DOHH2 (cell line): ENCODE data around the gene RGL3.

ENCODE experiments used
- H3F3A ChIP-seq: fragments of 200-600 bp; sonication (generic), shearing (Covaris generic); 2 replicates; pipeline ENCODE4 v1.6.0; 2016; ENCODE audit warnings: antibody characterized with exemption, mild to moderate bottlenecking; ENCODE audit not compliant: control insufficient read depth, insufficient read depth
- H3K27ac ChIP-seq: fragments of 200-600 bp; sonication (generic); 2 replicates; pipeline ENCODE4 v1.5.1; 2014; ENCODE audit warnings: low read depth, mild to moderate bottlenecking, low read length, moderate library complexity
- H3K27me3 ChIP-seq: fragments of 200-600 bp; sonication (generic); 2 replicates; pipeline ENCODE4 v1.6.1; 2014; ENCODE audit warnings: mild to moderate bottlenecking, low read length, mixed read lengths; ENCODE audit not compliant: control insufficient read depth
- H3K36me3 ChIP-seq: fragments of 200-600 bp; sonication (generic); 2 replicates; pipeline ENCODE4 v1.6.1; 2014; ENCODE audit warnings: mild to moderate bottlenecking, low read length, moderate library complexity, mixed read lengths; ENCODE audit not compliant: control insufficient read depth
- H3K4me1 ChIP-seq: fragments of 200-600 bp; sonication (generic); 2 replicates; pipeline ENCODE4 v1.6.1; 2014; ENCODE audit warnings: mild to moderate bottlenecking, low read length, mixed read lengths; ENCODE audit not compliant: control insufficient read depth
- H3K4me2 ChIP-seq: fragments of 200-600 bp; sonication (generic); 2 replicates; pipeline ENCODE4 v1.6.0; 2014; ENCODE audit warnings: mild to moderate bottlenecking, low read length, moderate library complexity
- H3K4me3 ChIP-seq: fragments of 200-600 bp; sonication (generic); 2 replicates; pipeline ENCODE4 v1.5.1; 2014; ENCODE audit warnings: mild to moderate bottlenecking, low read length, mixed read lengths
- H3K79me2 ChIP-seq: fragments of 200-600 bp; sonication (generic); 2 replicates; pipeline ENCODE4 v1.6.1; 2014; ENCODE audit warnings: mild to moderate bottlenecking, low read length, mixed read lengths; ENCODE audit not compliant: control insufficient read depth
- H3K9me2 ChIP-seq: fragments of 200-600 bp; sonication (generic); replicated peaks from 2 replicates; pipeline ENCODE4 v1.6.1; 2014; ENCODE audit warnings: mild to moderate bottlenecking, low read length, mixed read lengths; ENCODE audit not compliant: control insufficient read depth
- H3K9me3 ChIP-seq: fragments of 200-600 bp; sonication (generic); 2 replicates; pipeline ENCODE4 v1.6.1; 2014; ENCODE audit warnings: antibody characterized with exemption, low read length, mixed read lengths; ENCODE audit not compliant: control insufficient read depth, insufficient read depth
- H4K20me1 ChIP-seq: fragments of 200-600 bp; sonication (generic); 2 replicates; pipeline ENCODE4 v1.6.0; 2014; ENCODE audit warnings: low read depth, mild to moderate bottlenecking, antibody characterized with exemption, low read length, moderate library complexity; ENCODE audit not compliant: control insufficient read depth, insufficient read depth
- CTCF ChIP-seq: fragments of 200-600 bp; sonication (generic); IDR thresholded peaks from one replicate; pipeline ENCODE4 v1.5.1; 2014; ENCODE audit warnings: antibody characterized with exemption, mild to moderate bottlenecking, low read depth, low read length; ENCODE audit not compliant: poor library complexity, severe bottlenecking
- EZH2phosphoT487 ChIP-seq: fragments of 200-600 bp; sonication (generic); IDR thresholded peaks from 2 replicates; pipeline ENCODE4 v1.6.1; 2017; ENCODE audit warnings: borderline replicate concordance, mild to moderate bottlenecking, antibody characterized with exemption, low read length, moderate library complexity, mixed read lengths

RGL3 gene

DNA sequence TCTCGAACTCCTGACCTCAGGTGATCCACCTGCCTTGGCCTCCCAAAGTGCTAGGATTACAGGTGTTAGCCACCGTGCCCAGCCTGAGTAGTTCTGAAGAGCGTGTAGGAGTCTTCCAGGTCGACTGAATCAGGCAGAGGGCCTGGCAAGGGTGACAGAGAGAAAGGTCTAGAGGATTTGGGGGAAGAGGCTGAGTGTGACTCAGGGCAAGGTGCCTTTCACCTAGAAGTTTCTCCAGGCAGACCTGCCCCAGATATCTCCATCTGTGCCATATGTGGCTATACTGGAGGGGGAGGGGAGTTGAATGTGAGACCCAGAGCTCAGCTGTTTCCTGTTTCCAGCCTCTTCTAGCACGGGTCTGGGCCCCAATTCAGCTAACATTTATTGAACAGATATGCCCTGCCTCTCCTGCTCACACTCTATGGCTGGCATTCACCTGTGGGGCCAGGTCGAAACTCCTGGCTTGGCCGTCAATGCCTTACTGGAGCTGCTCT is 71.5 kb downstream of the RGL3 start:
- no peak overlapping the region; the same call in 1 of the 2 replicates for H3K4me3 ChIP-seq
- peaks cover 6% of the 10 kb centered on the region; the same call in 1 of the 2 replicates for H3K9me3 ChIP-seq
- H3K4me1 ChIP-seq = peaks cover 27% of the 10 kb centered on the region
- no peak for TF ChIP-seq EZH2phosphoT487
- TF ChIP-seq CTCF = no peak
- no peaks in the 10 kb centered on the region for H3K9me2 ChIP-seq
- H3K79me2 ChIP-seq = peaks cover 14% of the 10 kb centered on the region
- H3K36me3 ChIP-seq = peaks cover 1% of the 10 kb centered on the region
- peak overlapping the region; percentile 87; the same call in 1 of the 2 replicates for H3K4me2 ChIP-seq
- H3K27ac ChIP-seq = no peak overlapping the region
- no peaks in the 10 kb centered on the region for H3F3A ChIP-seq
- H4K20me1 ChIP-seq = no peaks in the 10 kb centered on the region
- H3K27me3 ChIP-seq = no peaks in the 10 kb centered on the region

GRCh38 chr19:11346104-11346940 is 72.8 kb downstream of the RGL3 start, which contains the start of the genes CCDC159 and TMEM205:
Gene CCDC159, plus strand, starts transcription at chr19:11346519. Its CDS starts 88 bp downstream, at chr19:11346607.
Gene TMEM205, minus strand, starts transcription at chr19:11346268. Its CDS starts 649 bp downstream, at chr19:11345619.
- TF ChIP-seq EZH2phosphoT487 (no peak), CTCF (peak; percentile 42)
- Histone ChIP-seq H4K20me1 (no peaks in the 10 kb centered on the region), H3F3A (no peaks in the 10 kb centered on the region), H3K4me2 (peak within 1 kb of the TSS; percentile 87), H3K79me2 (peaks cover 14% of the 10 kb centered on the region), H3K9me2 (no peaks in the 10 kb centered on the region), H3K4me1 (peaks cover 27% of the 10 kb centered on the region), H3K27me3 (no peaks in the 10 kb centered on the region), H3K4me3 (peak within 1 kb of the TSS; percentile 94), H3K27ac (peak within 1 kb of the TSS; percentile 44), H3K9me3 (peaks cover 6% of the 10 kb centered on the region; the same call in 1 of the 2 replicates), H3K36me3 (peaks cover 9% of the 10 kb centered on the region)

GRCh38 chr19:11345122-11345803 is 73.9 kb downstream of the RGL3 start:
- peak overlapping the region; percentile 87 for H3K4me2 ChIP-seq
- TF ChIP-seq EZH2phosphoT487 (no peak), CTCF (no peak)
- H3K9me3 ChIP-seq = peaks cover 6% of the 10 kb centered on the region; the same call in 1 of the 2 replicates
- H3K36me3 ChIP-seq = peaks cover 11% of the 10 kb centered on the region
- no peaks in the 10 kb centered on the region for H3K27me3 ChIP-seq
- H3K4me3 ChIP-seq = peak overlapping the region; percentile 94
- peaks cover 27% of the 10 kb centered on the region for H3K4me1 ChIP-seq
- no peaks in the 10 kb centered on the region for H3F3A ChIP-seq
- peaks cover 14% of the 10 kb centered on the region for H3K79me2 ChIP-seq
- H3K27ac ChIP-seq = no peak overlapping the region
- no peaks in the 10 kb centered on the region for H4K20me1 ChIP-seq
- H3K9me2 ChIP-seq = no peaks in the 10 kb centered on the region
